ENCODE measurements around the gene PTOV1.

- TF ChIP-seq CTCF (IDR thresholded peaks at IDR 0.05 in 4 of 5, conservative IDR thresholded peaks at IDR 0.05 in 1 of 5), result no peak
- no peak for TF ChIP-seq POLR2A (IDR thresholded peaks at IDR 0.05)
These were observed 44.9 kb upstream of the PTOV1 start for GRCh38 chr19:49805822-49806619.
